GM19372 (cell line): Measurements from ENCODE around the gene CRIP1.

Experiments
- ATAC-seq: cut with Tn5 transposase; IDR thresholded peaks from one replicate; pipeline ENCODE4 v1.9.1; 2021; ENCODE audit warnings: mild to moderate bottlenecking, low read depth, moderate library complexity; ENCODE audit not compliant: unreplicated experiment

The CRIP1 gene

GRCh38 chr14:105501504-105502291 is 15.0 kb downstream of the CRIP1 start:
- ATAC-seq = no peak

GRCh38 chr14:105502446-105503295 is 16.0 kb downstream of the CRIP1 start:
- ATAC-seq = no peak

GRCh38 chr14:105503296-105503640 is 16.6 kb downstream of the CRIP1 start:
- ATAC-seq = no peak

GRCh38 chr14:105503935-105504692 is 17.4 kb downstream of the CRIP1 start:
- ATAC-seq = no peak

GRCh38 chr14:105505101-105505500 is 18.4 kb downstream of the CRIP1 start:
- ATAC-seq = no peak

- ATAC-seq = no peak
Observed at GRCh38 chr14:105507247-105507646, 20.6 kb downstream of the CRIP1 start.

GRCh38 chr14:105508069-105508468 is 21.4 kb downstream of the CRIP1 start:
- ATAC-seq = no peak

GRCh38 chr14:105508601-105509000 is 21.9 kb downstream of the CRIP1 start:
- no peak for ATAC-seq

GRCh38 chr14:105517096-105517495 is 30.4 kb downstream of the CRIP1 start:
- no peak for ATAC-seq

- no peak for ATAC-seq
Observed at GRCh38 chr14:105519946-105520698, 33.4 kb downstream of the CRIP1 start.

GRCh38 chr14:105525326-105525725 is 38.6 kb downstream of the CRIP1 start:
- no peak for ATAC-seq

GRCh38 chr14:105525861-105526775 is 39.4 kb downstream of the CRIP1 start, which contains the start of gene TMEM121:
Gene TMEM121, plus strand, starts transcription at chr14:105526583. Its CDS starts 2,252 bp downstream, at chr14:105528835.
- no peak for ATAC-seq

- ATAC-seq = no peak
Observed at GRCh38 chr14:105526776-105527380, 40.2 kb downstream of the CRIP1 start.

- no peak for ATAC-seq
Observed at GRCh38 chr14:105527381-105527825, 40.7 kb downstream of the CRIP1 start.

- ATAC-seq = peak; percentile 61
Observed at GRCh38 chr14:105527826-105528585, 41.3 kb downstream of the CRIP1 start.

- no peak for ATAC-seq
Observed at GRCh38 chr14:105528586-105529318, 42.1 kb downstream of the CRIP1 start.

- ATAC-seq = no peak
Observed at GRCh38 chr14:105529319-105529568, 42.6 kb downstream of the CRIP1 start.
